HCT116 (cell line): ENCODE measurements around the gene EIF4G3. TPM values are rescaled to one million over a fixed set of nuclear protein-coding genes. Genes with fewer than 3 reads are reported as not detected.

ENCODE experiments used
- ATAC-seq: fragments of 200-7000 bp; cut with Tn5 transposase; 2 replicates; pipeline ENCODE4 v1.9.1; 2020; ENCODE audit warnings: mild to moderate bottlenecking, moderate library complexity
- BruUV-seq: library from RNA; stranded (reverse); fragments of 400-500 nt; replicated peaks from 2 replicates; lab custom pipeline; 2021; lab: Mats Ljungman, UMichigan
- CTCF ChIA-PET: fragments of 300-600 bp; sonication (Branson Sonifier 250); formaldehyde crosslinking; loops from one replicate; lab custom pipeline; 2021; ENCODE audit warnings: antibody characterized with exemption; lab: Charles Lee
- POLR2A ChIA-PET: fragments of 300-600, 350-600 bp; sonication (Branson Sonifier 250); formaldehyde crosslinking; loops from one replicate; lab custom pipeline; 2021; ENCODE audit warnings: antibody characterized with exemption; lab: Charles Lee
- RAD21 ChIA-PET, 2 experiments: fragments of 300-600 bp; sonication (Branson Sonifier 250); formaldehyde crosslinking; loops; one replicate each; lab custom pipeline; 2023; ENCODE audit warnings: low total read pairs in 2 of 2; ENCODE audit not compliant: uncharacterized antibody in 2 of 2, unreplicated experiment in 2 of 2, low non-redundant PET in 1 of 2; lab: Charles Lee
- DNase-seq: peaks from one replicate; pipeline ENCODE4 v3.0.0-alpha.2; 2010; ENCODE audit warnings: low read depth, low spot score
- H2AFZ ChIP-seq: fragments of 200-600 bp; shearing (Covaris generic), sonication (generic); 2 replicates; pipeline ENCODE4 v1.6.1; 2017; ENCODE audit warnings: low read depth, mixed run types, mixed read lengths, antibody characterized with exemption, low read length; ENCODE audit not compliant: poor library complexity, severe bottlenecking
- H3K27ac ChIP-seq: 2 replicates; pipeline ENCODE4 v1.5.1; 2012; ENCODE audit warnings: low read depth, low read length
- H3K27me3 ChIP-seq: fragments of 200-600 bp; sonication (generic); 2 replicates; pipeline ENCODE4 v1.6.1; 2016; ENCODE audit warnings: mixed run types, low read length, mixed read lengths; ENCODE audit not compliant: insufficient read depth
- H3K36me3 ChIP-seq, 2 experiments: fragments of 200-500 bp in 1 of 2; fragments of 200-600 bp in 1 of 2; sonication (Bioruptor generic) in 1 of 2; sonication (generic) in 1 of 2; 2 replicates each; pipeline versions ENCODE4 v1.5.1 to v1.6.1; 2014 to 2016; ENCODE audit warnings: low read length in 2 of 2, inconsistent platforms in 1 of 2, mixed read lengths in 1 of 2, mixed run types in 1 of 2; ENCODE audit not compliant: insufficient read depth in 2 of 2, control insufficient read depth in 1 of 2
- H3K4me1 ChIP-seq, 2 experiments: fragments of 200-600 bp in 1 of 2; sonication (generic) in 1 of 2; 2 replicates each; pipeline versions ENCODE4 v1.5.1 to v1.6.1; 2012 to 2017; ENCODE audit warnings: low read length in 2 of 2, inconsistent platforms in 1 of 2, mild to moderate bottlenecking in 1 of 2, mixed read lengths in 1 of 2, mixed run types in 1 of 2, moderate library complexity in 1 of 2; ENCODE audit not compliant: insufficient read depth in 2 of 2, control insufficient read depth in 1 of 2
- H3K4me2 ChIP-seq: fragments of 200-600 bp; sonication (generic); 2 replicates; pipeline ENCODE4 v1.6.1; 2017; ENCODE audit warnings: mixed run types, low read length, mixed read lengths
- H3K4me3 ChIP-seq, 2 experiments: fragments of 200-600 bp in 1 of 2; sonication (generic) in 1 of 2; replicated peaks in 1 of 2; 2 replicates each; pipeline ENCODE4 v1.5.1; 2011 to 2016; ENCODE audit warnings: low read length in 2 of 2, control low read depth in 1 of 2, low read depth in 1 of 2, mild to moderate bottlenecking in 1 of 2, mixed read lengths in 1 of 2, mixed run types in 1 of 2
- H3K79me2 ChIP-seq: fragments of 200-600 bp; sonication (generic); 2 replicates; pipeline ENCODE4 v1.6.1; 2017; ENCODE audit warnings: mild to moderate bottlenecking, mixed run types, low read length, moderate library complexity, mixed read lengths; ENCODE audit not compliant: insufficient read depth
- H3K9ac ChIP-seq: fragments of 200-600 bp; sonication (generic); 2 replicates; pipeline ENCODE4 v1.6.1; 2016; ENCODE audit warnings: low read length, mixed read lengths
- H3K9me2 ChIP-seq: fragments of 200-600 bp; sonication (generic), shearing (Covaris generic); 2 replicates; pipeline ENCODE4 v1.6.1; 2017; ENCODE audit warnings: mixed run types, mild to moderate bottlenecking, moderate library complexity; ENCODE audit not compliant: insufficient read depth
- H3K9me3 ChIP-seq, 2 experiments: fragments of 200-500 bp in 1 of 2; fragments of 200-600 bp in 1 of 2; sonication (Bioruptor generic) in 1 of 2; sonication (generic) in 1 of 2; 2 replicates each; pipeline ENCODE4 v1.6.1; 2014 to 2017; ENCODE audit warnings: low read length in 2 of 2, mixed read lengths in 2 of 2, inconsistent platforms in 1 of 2, low read depth in 1 of 2, mild to moderate bottlenecking in 1 of 2, mixed run types in 1 of 2, moderate library complexity in 1 of 2; ENCODE audit not compliant: control insufficient read depth in 1 of 2, insufficient read depth in 1 of 2
- H4K20me1 ChIP-seq: fragments of 200-600 bp; sonication (generic), shearing (Covaris generic); 2 replicates; pipeline ENCODE4 v1.6.1; 2017; ENCODE audit warnings: mixed run types, mild to moderate bottlenecking, moderate library complexity; ENCODE audit not compliant: insufficient read depth
- CBX3 ChIP-seq: IDR thresholded peaks from 2 replicates; pipeline ENCODE4 v1.6.1; 2012; ENCODE audit warnings: low read depth
- CEBPB ChIP-seq: IDR thresholded peaks from 2 replicates; pipeline ENCODE4 v1.6.1; 2012; ENCODE audit warnings: low read depth
- POLR2AphosphoS5 ChIP-seq: IDR thresholded peaks from 2 replicates; pipeline ENCODE4 v1.6.1; 2011; ENCODE audit warnings: mild to moderate bottlenecking, low read depth, low read length, moderate library complexity
- RAD21 ChIP-seq: IDR thresholded peaks from 2 replicates; pipeline ENCODE4 v1.6.1; 2012; ENCODE audit warnings: low read depth, mild to moderate bottlenecking
- SIN3A ChIP-seq: IDR thresholded peaks from 2 replicates; pipeline ENCODE4 v1.6.1; 2012; ENCODE audit warnings: low read depth
- TCF7L2 ChIP-seq: IDR thresholded peaks from 2 replicates; pipeline ENCODE4 v1.7.0; 2011; ENCODE audit warnings: borderline replicate concordance, inconsistent platforms; ENCODE audit not compliant: insufficient read depth, insufficient read length; ENCODE audit errors: extremely low read depth
- ZBTB33 ChIP-seq: IDR thresholded peaks from 2 replicates; pipeline ENCODE4 v1.6.1; 2011; ENCODE audit warnings: mild to moderate bottlenecking, low read length, moderate library complexity; ENCODE audit not compliant: insufficient replicate concordance; ENCODE audit errors: extremely low read depth
- intact Hi-C: fragments of 100-400 bp; cut with micrococcal nuclease; formaldehyde crosslinking; loops from 2 replicates; pipeline ENCODE4 v1.10.0; 2022
- total RNA-seq: library from RNA; stranded (reverse); gene quantifications from one replicate; pipeline ENCODE4 v1.2.1, GENCODE V29; 2021; ENCODE audit not compliant: unreplicated experiment
- TF ChIP-seq, protein P1 (sequence below): IDR thresholded peaks from 2 replicates; pipeline ENCODE4 v1.6.1; 2012
- TF ChIP-seq, protein P2 (sequence below), 3 experiments: fragments of 200-600 bp in 1 of 3; sonication (generic) in 1 of 3; IDR thresholded peaks in 2 of 3; conservative IDR thresholded peaks in 1 of 3; 2 replicates each; pipeline ENCODE4 v1.5.1; 2012 to 2017; ENCODE audit warnings: low read depth in 2 of 3, low read length in 2 of 3, antibody characterized with exemption in 1 of 3, borderline replicate concordance in 1 of 3, control low read depth in 1 of 3, mild to moderate bottlenecking in 1 of 3, mixed read lengths in 1 of 3, mixed run types in 1 of 3, moderate library complexity in 1 of 3; ENCODE audit not compliant: insufficient read depth in 1 of 3

Gene EIF4G3
- total RNA-seq, 1 experiment from 2014 or later, result 40.1 TPM

DNA sequence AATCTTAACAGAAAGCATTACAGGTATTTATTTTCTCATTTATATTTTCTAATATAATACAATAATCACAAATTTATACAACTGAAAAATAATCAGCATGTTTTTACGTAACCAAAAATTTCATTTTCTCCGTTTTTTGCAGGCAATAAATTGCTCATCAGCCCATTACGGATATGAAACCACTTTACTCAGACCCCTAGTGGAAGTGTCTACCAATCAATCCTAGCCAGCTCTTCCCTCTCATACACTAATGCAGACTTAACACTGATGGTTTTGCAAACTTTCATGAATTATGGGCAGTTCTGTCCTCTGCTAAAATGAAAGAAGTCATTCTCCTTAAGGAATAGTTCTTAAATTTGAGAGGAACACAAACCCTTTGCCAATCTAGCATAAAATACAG lies 124.7 kb downstream of the EIF4G3 start:
- TF ChIP-seq, protein P1, sequence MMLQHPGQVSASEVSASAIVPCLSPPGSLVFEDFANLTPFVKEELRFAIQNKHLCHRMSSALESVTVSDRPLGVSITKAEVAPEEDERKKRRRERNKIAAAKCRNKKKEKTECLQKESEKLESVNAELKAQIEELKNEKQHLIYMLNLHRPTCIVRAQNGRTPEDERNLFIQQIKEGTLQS, result no peak
- TF ChIP-seq TCF7L2, result no peak
- no peak for TF ChIP-seq SIN3A
- TF ChIP-seq, protein P2, sequence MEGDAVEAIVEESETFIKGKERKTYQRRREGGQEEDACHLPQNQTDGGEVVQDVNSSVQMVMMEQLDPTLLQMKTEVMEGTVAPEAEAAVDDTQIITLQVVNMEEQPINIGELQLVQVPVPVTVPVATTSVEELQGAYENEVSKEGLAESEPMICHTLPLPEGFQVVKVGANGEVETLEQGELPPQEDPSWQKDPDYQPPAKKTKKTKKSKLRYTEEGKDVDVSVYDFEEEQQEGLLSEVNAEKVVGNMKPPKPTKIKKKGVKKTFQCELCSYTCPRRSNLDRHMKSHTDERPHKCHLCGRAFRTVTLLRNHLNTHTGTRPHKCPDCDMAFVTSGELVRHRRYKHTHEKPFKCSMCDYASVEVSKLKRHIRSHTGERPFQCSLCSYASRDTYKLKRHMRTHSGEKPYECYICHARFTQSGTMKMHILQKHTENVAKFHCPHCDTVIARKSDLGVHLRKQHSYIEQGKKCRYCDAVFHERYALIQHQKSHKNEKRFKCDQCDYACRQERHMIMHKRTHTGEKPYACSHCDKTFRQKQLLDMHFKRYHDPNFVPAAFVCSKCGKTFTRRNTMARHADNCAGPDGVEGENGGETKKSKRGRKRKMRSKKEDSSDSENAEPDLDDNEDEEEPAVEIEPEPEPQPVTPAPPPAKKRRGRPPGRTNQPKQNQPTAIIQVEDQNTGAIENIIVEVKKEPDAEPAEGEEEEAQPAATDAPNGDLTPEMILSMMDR (IDR thresholded peaks at IDR 0.05 in 2 of 3, conservative IDR thresholded peaks at IDR 0.05 in 1 of 3; ENCODE audit: borderline replicate concordance in 1 of 3, insufficient read depth in 1 of 3, low read depth in 2 of 3, low read length in 2 of 3), result no peak
- no peak for TF ChIP-seq POLR2AphosphoS5
- TF ChIP-seq RAD21, result no peak
- no peak for TF ChIP-seq ZBTB33
- TF ChIP-seq CEBPB, result no peak
- TF ChIP-seq CBX3, result no peak
- Histone ChIP-seq H3K27ac (no peak overlapping the region), H3K27me3 (no peaks in the 10 kb centered on the region), H3K4me1 (no peaks in the 10 kb centered on the region), H2AFZ (no peak overlapping the region), H3K36me3 (no peaks in the 10 kb centered on the region), H3K9ac (no peak overlapping the region), H3K79me2 (no peaks in the 10 kb centered on the region), H3K4me3 (no peak overlapping the region), H3K9me3 (no peaks in the 10 kb centered on the region), H3K4me2 (no peak overlapping the region), H4K20me1 (no peaks in the 10 kb centered on the region), H3K9me2 (peaks cover 3% of the 10 kb centered on the region; the same call in 1 of the 2 replicates)
- intact Hi-C loops, result no loop called here
- ATAC-seq (no peak), DNase-seq (no peak)
- ChIA-PET RAD21 (no interaction called here), POLR2A (no interaction called here), CTCF (no interaction called here)
- BruUV-seq, result no TSS peak
